Measurements from ENCODE around the gene CBLB. TPM values are rescaled to one million over a fixed set of nuclear protein-coding genes. Genes with fewer than 3 reads are reported as not detected.
"Not testable (repeated sequence)": the region's sequence is repeated elsewhere in the genome, so short reads cannot be mapped to it uniquely, and the experiment has no call there.

The CBLB gene
- total RNA-seq, 1 experiment from 2014 or later, result 23.9 TPM

DNA sequence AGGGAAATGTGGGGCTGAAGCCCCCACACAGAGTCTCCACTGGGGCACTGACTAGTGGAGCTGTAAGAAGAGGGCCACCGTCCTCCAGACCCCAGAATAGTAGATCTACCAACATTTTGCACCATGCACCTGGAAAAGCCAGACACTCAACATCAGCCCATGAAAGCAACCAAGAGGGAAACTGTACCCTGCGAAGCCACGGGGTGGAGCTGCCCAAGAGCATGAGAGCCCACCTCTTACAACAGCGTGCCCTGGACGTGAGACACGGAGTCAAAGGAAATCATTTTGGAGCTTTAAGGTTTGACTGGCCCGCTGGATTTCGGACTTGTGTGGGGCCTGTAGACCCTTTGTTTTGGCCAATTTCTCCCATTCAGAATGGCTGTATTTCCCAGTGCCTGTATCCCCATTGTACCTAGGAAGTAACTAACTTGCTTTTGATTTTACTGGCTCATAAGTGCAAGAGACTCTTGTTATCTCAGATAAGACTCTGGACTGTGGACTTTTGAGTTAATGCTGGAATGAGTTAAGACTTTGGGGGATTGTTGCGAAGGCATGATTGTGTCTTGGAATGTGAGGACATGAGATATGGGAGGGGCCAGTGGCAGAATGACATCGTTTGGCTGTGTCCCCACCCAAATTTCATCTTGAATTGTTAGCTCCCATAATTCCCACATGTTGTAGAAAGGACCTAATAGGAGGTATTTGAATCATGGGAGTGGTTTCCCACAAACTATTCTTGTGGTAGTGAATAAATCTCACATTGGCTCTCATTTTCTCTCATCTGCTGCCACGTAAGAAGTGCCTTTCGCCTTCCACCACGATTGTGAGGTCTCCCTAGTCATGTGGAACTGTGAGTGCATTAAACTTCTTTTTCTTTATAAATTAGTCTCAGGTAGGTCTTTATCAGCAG lies 105.8 kb downstream of the CBLB start:
- POLR2A ChIA-PET (ENCODE audit: unreplicated experiment), result no interaction called here

DNA sequence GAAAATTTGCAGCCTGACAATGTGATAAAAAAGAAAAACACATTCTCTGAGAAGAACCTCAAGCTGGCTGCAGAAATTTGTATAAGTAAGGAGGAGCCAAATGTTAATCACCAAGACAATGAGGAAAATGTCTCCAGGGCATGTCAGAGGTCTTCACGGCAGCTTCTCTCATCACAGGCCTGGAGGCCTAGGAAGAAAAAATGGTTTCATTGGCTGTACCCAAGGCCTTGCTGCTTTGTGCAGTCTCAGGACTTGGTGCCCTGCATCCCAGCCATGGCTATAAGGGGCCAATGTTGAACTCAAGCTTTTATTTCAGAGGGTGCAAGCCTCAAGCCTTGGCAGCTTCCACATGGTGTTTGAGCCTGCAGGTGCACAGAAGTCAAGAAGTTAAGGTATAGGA lies 106.6 kb downstream of the CBLB start:
- H3K27me3 ChIP-seq (ENCODE audit: low read length); BruUV-seq (replicated peaks); POLR2A ChIA-PET (ENCODE audit: unreplicated experiment); H3K79me2 ChIP-seq (ENCODE audit: low read length); H3K9me2 ChIP-seq (replicated peaks; ENCODE audit: low read length); intact Hi-C loops (cut with micrococcal nuclease); H3K4me3 ChIP-seq (ENCODE audit: low read length); H3K27ac ChIP-seq (ENCODE audit: low read length); H2AFZ ChIP-seq (ENCODE audit: low read length); H3K9ac ChIP-seq (ENCODE audit: low read length); H3K4me2 ChIP-seq (ENCODE audit: low read length); H3K4me1 ChIP-seq (ENCODE audit: insufficient read depth, low read length); DNase-seq; ATAC-seq; H4K20me1 ChIP-seq (ENCODE audit: low read length); H3F3A ChIP-seq (ENCODE audit: low read length, unreplicated experiment); CTCF ChIA-PET: not testable (repeated sequence)
- Histone ChIP-seq H3K9me3 (ENCODE audit: low read length) (peaks cover 11% of the 10 kb centered on the region; the same call in 1 of the 2 replicates), H3K36me3 (ENCODE audit: low read depth, low read length) (peaks cover 21% of the 10 kb centered on the region)

More for the DNA sequence above, 105.8 kb downstream of the CBLB start:
- H3K36me3 ChIP-seq (ENCODE audit: low read depth, low read length), result peaks cover 21% of the 10 kb centered on the region
- no peak overlapping the region for H3K4me2 ChIP-seq (ENCODE audit: low read length)
- no peaks in the 10 kb centered on the region for H3F3A ChIP-seq (ENCODE audit: low read length, unreplicated experiment)
- H3K79me2 ChIP-seq (ENCODE audit: low read length), result no peaks in the 10 kb centered on the region
- DNase-seq (no peak), ATAC-seq (no peak)
- intact Hi-C loops (cut with micrococcal nuclease), result no loop called here
- H3K4me3 ChIP-seq (ENCODE audit: low read length), result no peak overlapping the region
- H4K20me1 ChIP-seq (ENCODE audit: low read length), result no peaks in the 10 kb centered on the region
- no peak overlapping the region for H3K27ac ChIP-seq (ENCODE audit: low read length)
- no peaks in the 10 kb centered on the region for H3K9me2 ChIP-seq (replicated peaks; ENCODE audit: low read length)
- no TSS peak for BruUV-seq (replicated peaks)
- TF ChIP-seq EZH2phosphoT487 (IDR thresholded peaks at IDR 0.05; ENCODE audit: borderline replicate concordance, low read length) (no peak), EZH2 (IDR thresholded peaks at IDR 0.05; ENCODE audit: low read length, unreplicated experiment) (no peak)
- TF ChIP-seq, protein P1, sequence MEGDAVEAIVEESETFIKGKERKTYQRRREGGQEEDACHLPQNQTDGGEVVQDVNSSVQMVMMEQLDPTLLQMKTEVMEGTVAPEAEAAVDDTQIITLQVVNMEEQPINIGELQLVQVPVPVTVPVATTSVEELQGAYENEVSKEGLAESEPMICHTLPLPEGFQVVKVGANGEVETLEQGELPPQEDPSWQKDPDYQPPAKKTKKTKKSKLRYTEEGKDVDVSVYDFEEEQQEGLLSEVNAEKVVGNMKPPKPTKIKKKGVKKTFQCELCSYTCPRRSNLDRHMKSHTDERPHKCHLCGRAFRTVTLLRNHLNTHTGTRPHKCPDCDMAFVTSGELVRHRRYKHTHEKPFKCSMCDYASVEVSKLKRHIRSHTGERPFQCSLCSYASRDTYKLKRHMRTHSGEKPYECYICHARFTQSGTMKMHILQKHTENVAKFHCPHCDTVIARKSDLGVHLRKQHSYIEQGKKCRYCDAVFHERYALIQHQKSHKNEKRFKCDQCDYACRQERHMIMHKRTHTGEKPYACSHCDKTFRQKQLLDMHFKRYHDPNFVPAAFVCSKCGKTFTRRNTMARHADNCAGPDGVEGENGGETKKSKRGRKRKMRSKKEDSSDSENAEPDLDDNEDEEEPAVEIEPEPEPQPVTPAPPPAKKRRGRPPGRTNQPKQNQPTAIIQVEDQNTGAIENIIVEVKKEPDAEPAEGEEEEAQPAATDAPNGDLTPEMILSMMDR (conservative IDR thresholded peaks at IDR 0.05; ENCODE audit: low read depth, low read length), result no peak
- peaks cover 11% of the 10 kb centered on the region; the same call in 1 of the 2 replicates for H3K9me3 ChIP-seq (ENCODE audit: low read length)
- H2AFZ ChIP-seq (ENCODE audit: low read length), result no peak overlapping the region
- CTCF ChIA-PET, result no interaction called here
- no peaks in the 10 kb centered on the region for H3K27me3 ChIP-seq (ENCODE audit: low read length)
- H3K9ac ChIP-seq (ENCODE audit: low read length), result no peak overlapping the region
- no peaks in the 10 kb centered on the region for H3K4me1 ChIP-seq (ENCODE audit: insufficient read depth, low read length)

DNA sequence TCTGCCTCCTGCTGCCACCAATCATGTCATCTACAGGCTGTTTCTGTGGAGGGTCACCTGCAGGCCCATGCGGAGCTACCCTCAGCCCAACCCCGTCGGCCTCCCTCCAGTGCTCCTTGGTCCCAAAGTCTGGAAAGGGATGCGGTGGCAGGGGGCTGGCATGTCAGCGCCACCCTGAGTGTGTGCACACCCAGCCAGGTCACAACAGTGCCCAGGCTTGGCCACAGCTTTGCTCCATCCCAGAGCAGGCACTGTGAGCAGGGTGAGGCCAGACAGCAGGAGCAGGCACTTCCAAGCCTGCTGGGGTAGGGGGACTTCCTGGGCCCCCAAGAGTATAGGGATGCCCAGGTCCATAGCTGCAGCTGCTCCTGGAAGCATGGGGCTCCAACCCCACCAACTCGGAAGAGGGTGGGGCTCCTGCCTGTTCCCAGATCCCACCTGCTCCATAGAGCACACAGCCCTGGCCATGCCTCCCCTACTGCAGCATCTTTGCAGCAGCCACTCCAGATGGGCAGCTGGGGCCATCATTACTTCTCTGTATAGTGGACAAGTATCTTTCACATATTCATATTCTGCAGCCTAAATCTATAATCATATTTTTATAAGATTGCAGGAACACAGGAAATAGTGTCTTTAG lies 109.3 kb downstream of the CBLB start:
- no peaks in the 10 kb centered on the region for H3K79me2 ChIP-seq (ENCODE audit: low read length)
- DNase-seq, result no peak
- no peaks in the 10 kb centered on the region for H4K20me1 ChIP-seq (ENCODE audit: low read length)
- H3K27ac ChIP-seq (ENCODE audit: low read length), result no peak overlapping the region
- H2AFZ ChIP-seq (ENCODE audit: low read length), result no peak overlapping the region
- ChIA-PET CTCF (no interaction called here), POLR2A (ENCODE audit: unreplicated experiment) (no interaction called here)
- intact Hi-C loops (cut with micrococcal nuclease), result no loop called here
- no TSS peak for BruUV-seq (replicated peaks)
- no peak overlapping the region for H3K9ac ChIP-seq (ENCODE audit: low read length)
- TF ChIP-seq, protein P1 (conservative IDR thresholded peaks at IDR 0.05; ENCODE audit: low read depth, low read length), result no peak
- TF ChIP-seq EZH2phosphoT487 (IDR thresholded peaks at IDR 0.05; ENCODE audit: borderline replicate concordance, low read length), result no peak
- TF ChIP-seq EZH2 (IDR thresholded peaks at IDR 0.05; ENCODE audit: low read length, unreplicated experiment), result no peak
- peaks cover 11% of the 10 kb centered on the region; the same call in 1 of the 2 replicates for H3K9me3 ChIP-seq (ENCODE audit: low read length)
- no peak for ATAC-seq
- no peaks in the 10 kb centered on the region for H3K4me1 ChIP-seq (ENCODE audit: insufficient read depth, low read length)
- no peaks in the 10 kb centered on the region for H3K27me3 ChIP-seq (ENCODE audit: low read length)
- no peaks in the 10 kb centered on the region for H3K9me2 ChIP-seq (replicated peaks; ENCODE audit: low read length)
- peaks cover 21% of the 10 kb centered on the region for H3K36me3 ChIP-seq (ENCODE audit: low read depth, low read length)
- H3F3A ChIP-seq (ENCODE audit: low read length, unreplicated experiment), result no peaks in the 10 kb centered on the region
- H3K4me3 ChIP-seq (ENCODE audit: low read length), result no peak overlapping the region
- no peak overlapping the region for H3K4me2 ChIP-seq (ENCODE audit: low read length)

Data from PC-3 (cell line).